Raji (cell line): Measurements from ENCODE around the gene AGPAT2.

ENCODE experiments used
- POLR2A ChIP-seq: IDR thresholded peaks from 2 replicates; pipeline ENCODE4 v1.6.1; 2011; ENCODE audit warnings: low read depth, low read length, control low read depth; ENCODE audit not compliant: insufficient read depth

AGPAT2 gene

DNA sequence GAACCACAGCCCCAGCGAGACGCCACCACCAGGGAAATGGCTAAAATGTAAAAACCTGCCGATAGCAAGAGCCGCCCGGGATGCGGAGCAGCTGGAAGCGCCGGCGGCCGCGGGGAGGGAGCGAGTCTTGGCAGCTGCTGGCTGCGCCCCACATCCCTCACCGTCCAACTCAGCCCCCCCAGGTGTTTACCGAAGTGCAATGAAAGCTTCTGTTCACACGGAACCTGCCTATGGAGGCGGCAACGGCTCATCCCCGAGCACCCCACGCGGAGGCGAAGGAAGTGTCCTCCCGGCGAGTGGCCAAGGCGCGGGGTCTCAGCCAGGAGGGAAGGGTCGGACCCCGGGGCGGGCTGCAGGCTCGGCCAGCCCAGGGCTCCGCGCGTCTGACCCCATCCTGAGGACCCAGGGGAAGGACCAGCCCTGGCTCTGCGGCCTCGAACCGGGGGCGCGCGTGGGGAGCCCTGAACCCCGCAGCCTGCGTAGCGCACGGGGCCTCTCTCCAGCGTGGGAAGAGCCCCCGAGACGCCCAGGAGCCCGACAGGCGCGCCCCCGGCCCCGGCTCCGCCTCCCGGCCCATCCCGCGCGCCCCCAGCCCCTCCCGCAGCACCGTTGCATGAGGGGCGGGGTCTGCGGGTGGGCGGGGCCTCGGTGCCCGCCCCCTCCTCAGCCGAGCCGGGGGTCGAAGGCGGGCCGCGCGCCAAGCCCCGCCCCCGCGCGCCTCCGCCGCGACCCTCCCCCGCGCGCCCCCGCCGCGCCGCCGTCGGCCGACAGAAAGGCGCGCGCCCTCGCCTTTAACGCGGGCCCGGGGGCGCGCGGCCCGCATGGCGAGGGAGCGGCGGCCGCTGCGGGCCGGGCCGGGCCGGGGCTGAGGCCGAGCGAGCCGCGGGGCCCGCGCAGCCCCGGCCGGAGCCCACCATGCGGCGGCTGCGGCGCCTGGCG is 24.8 kb upstream of the AGPAT2 start, which contains the start of gene DIPK1B:
TSS of gene DIPK1B (plus strand) at position 822 of the 939 bp plus-strand sequence. CDS start at position 916, 94 bp downstream.
- no peak for TF ChIP-seq POLR2A

GRCh38 chr9:136710543-136710942 is 23.3 kb upstream of the AGPAT2 start:
- TF ChIP-seq POLR2A: no peak

DNA sequence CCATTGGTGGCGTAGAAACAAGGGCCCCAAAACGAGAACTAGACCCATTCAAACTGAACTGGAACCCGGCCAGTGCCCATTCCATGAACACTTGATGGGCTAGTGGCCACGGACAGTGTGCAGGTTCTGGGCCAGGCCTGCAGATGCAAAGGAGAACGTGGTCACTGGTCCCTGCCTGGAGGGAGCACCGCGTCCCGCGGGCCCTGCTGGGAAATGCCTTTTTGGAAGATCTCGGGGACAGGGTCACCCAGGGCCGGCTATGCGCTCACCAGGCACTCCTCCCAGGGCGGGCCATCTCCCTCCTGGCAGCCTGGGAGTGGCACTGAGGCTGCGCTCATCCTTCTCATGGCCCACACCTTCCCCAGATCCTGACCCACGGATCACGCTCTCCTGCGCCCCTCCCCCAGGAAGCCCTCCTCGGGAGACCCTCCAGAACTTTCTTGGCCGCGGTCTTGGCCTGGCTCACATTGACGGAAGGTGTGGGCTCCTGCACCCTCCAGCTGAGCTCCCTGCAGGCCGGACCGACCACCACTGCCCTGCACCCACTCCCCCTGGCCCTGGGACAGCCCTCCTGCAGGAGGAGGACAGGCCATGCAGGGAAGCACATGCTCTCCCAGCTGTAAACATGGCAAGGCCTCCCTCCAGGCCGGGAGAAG is 22.3 kb upstream of the AGPAT2 start:
- TF ChIP-seq POLR2A: no peak

DNA sequence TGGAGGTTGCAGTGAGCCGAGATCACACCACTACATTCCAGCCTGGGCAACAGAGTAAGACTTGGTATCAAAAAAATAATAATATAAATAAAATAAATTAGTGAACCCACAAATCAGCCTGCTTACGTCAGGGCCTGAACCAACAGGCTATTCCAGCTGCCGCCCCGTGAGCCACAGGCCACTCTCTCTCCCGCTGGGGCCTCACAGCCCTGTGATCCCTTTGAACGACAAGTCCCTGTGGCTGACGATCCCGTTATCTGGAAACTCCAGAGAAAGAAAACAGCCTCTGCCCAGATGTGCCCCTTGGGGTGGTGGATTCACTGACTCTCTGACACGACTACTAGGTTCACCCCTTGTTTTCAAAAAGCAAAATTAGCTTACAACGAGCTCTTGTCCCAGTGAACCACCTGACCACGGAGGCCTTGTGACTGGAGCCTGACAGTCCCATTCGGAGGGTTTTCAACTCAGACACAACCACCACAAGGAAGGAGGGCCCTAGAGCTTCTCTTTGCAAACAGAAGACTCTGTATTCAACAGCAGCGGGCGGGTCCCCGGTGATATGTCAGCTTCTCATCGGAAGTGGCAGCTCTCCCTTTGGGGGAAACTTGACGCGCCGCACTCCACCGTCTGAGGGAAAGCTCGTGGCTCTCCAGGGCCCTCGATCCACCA is 20.7 kb upstream of the AGPAT2 start:
- no peak for TF ChIP-seq POLR2A

- no peak for TF ChIP-seq POLR2A
Measured at GRCh38 chr9:136707011-136707410, 19.8 kb upstream of the AGPAT2 start.

- TF ChIP-seq POLR2A: no peak
Measured at GRCh38 chr9:136705564-136705963, 18.3 kb upstream of the AGPAT2 start.

- TF ChIP-seq POLR2A: no peak
Measured at GRCh38 chr9:136703276-136703860, 16.1 kb upstream of the AGPAT2 start.

DNA sequence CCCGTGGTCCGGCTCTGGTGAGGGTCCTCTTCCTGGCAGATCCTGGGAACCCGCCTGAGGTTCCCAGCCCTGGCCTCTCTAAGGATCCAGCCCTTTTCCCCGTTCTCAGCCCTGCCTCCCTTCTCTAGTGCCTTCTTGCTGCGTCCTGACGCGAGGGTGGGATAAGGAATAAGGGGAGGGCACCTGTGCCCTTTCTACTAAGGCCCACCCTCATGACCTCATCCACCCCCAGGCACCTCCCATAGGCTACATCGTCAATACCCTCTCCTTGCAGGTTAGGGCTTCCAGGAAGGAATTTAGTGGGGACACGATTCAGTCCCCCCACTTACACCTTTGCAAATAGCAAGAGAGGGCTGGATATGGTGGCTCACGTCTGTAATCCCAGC is 14.4 kb upstream of the AGPAT2 start:
- TF ChIP-seq POLR2A: no peak

DNA sequence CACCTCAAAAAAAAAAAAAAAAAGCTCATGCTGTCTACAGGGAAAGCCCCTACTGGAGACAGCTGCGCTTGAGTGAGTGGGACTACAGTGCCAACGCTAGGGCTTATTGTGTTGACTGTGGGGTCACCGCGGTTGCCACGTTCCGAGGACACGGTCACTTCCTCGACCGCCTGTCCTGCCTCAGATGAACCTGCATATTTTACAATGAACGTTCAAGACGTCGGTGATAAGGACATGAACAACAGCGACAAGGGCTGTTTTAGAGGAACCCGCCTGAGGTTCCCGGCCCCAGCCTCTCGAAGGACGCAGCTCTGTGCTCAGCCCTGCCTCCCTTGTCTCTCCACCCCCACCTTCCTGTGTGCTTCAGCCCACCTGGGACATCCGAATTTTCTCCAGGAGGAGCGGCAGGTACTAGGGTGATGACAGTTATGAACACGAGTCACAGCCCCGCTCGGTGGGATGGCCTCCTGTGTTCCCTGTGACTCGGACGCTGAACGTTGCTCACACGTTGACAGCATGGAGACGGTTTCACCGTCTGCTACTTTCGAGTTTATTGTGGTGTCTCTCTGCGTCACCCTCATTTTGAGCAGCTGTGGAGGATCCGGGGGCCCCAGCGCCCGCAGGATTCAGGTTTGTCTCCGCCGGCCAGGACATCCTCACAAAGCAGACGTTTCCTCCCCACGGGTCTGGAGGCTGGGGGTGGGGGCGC is 13.9 kb upstream of the AGPAT2 start:
- no peak for TF ChIP-seq POLR2A

DNA sequence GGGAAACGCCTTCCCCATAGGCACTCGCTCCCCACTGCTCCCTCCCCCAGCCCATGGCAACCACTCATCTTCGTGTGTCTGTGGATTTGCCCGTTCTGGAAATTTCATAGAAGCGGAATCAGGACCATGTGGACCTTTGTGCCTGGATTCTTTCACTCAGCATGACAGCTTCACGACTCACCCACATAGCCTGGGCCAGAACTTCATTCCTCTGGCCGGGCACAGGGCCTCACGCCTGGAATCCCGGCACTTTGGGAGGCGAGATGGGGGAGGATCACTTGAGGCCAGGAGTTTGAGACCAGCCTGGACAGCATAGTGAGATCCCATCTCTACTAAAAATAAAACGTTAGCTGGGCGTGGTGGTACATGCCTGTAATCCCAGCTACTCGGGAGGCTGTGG is 13.0 kb upstream of the AGPAT2 start:
- no peak for TF ChIP-seq POLR2A

GRCh38 chr9:136698635-136699246 is 11.5 kb upstream of the AGPAT2 start:
- no peak for TF ChIP-seq POLR2A

GRCh38 chr9:136697821-136698526 is 10.7 kb upstream of the AGPAT2 start:
- TF ChIP-seq POLR2A: no peak

DNA sequence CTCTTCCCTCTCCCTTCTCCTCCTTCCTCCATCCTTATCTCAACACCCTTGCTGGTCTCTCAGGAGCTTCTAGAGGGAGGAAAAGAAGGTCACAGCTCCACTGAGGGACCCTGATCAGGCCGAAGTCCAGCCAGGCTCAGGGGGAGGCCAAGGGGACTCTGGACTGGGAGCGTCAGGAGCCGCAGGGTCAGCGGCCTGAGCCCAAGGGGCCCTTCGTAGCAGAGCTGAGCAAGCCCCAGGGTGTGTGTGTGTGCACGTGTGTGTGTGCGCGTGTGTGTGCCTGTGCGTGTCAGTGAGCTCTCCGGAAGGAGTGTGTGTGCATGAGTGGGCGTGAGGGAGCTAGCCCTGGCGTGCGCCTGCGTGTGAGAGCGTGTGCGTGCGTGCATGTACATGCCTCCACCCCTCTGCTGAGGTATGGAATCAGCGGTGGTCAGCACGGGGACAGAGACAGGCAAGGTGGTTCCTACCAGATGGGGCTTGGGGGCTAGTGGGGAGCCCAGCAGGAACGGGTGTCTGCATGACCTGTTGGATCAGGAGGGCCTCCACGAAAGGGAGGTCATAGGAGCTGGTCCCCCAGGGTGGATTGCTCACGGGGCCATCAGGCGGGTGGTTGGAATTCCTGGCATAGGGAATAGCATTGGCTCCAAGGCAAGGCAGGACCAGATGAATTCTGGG is 10.0 kb upstream of the AGPAT2 start:
- TF ChIP-seq POLR2A: no peak
